HepG2 (cell line): Measurements from ENCODE around the gene ADAMTS17. TPM values are rescaled to one million over a fixed set of nuclear protein-coding genes. Genes with fewer than 3 reads are reported as not detected.
A peak's percentile ranks its signal among the peaks of the same experiment; 100 is the strongest.

ENCODE experiments used
- CENPT ChIP-seq: sonication (generic); formaldehyde crosslinking; IDR thresholded peaks from 2 replicates; pipeline ENCODE4 v1.8.0; 2022; ENCODE audit warnings: low read depth, mild to moderate bottlenecking, moderate library complexity, missing genetic modification reagents
- HOXA9 ChIP-seq: sonication (generic); formaldehyde crosslinking; IDR thresholded peaks from 2 replicates; pipeline ENCODE4 v1.8.1; 2022; ENCODE audit warnings: missing genetic modification reagents, mild to moderate bottlenecking, moderate library complexity, borderline replicate concordance
- KAT2B ChIP-seq: fragments of 150-350 bp; IDR thresholded peaks from 2 replicates; pipeline ENCODE4 v1.6.1; 2014; ENCODE audit warnings: low read depth, low read length, borderline replicate concordance
- KLF12 ChIP-seq: sonication (generic); formaldehyde crosslinking; IDR thresholded peaks from 2 replicates; pipeline ENCODE4 v1.4.0; 2020; ENCODE audit warnings: missing genetic modification reagents, borderline replicate concordance
- NFATC3 ChIP-seq: sonication (generic); formaldehyde crosslinking; IDR thresholded peaks from 2 replicates; pipeline ENCODE4 v1.5.1; 2020; ENCODE audit warnings: mild to moderate bottlenecking, missing genetic modification reagents
- PAWR ChIP-seq: sonication (generic); formaldehyde crosslinking; IDR thresholded peaks from 2 replicates; pipeline ENCODE4 v1.4.0; 2020; ENCODE audit warnings: missing genetic modification reagents, mild to moderate bottlenecking, borderline replicate concordance
- PHB2 ChIP-seq: fragments of 450-650 bp; IDR thresholded peaks from 2 replicates; pipeline ENCODE4 v1.6.1; 2018; ENCODE audit not compliant: partially characterized antibody
- PHF5A ChIP-seq: IDR thresholded peaks from one replicate; pipeline ENCODE4 v1.6.1; 2018; ENCODE audit warnings: low read depth, missing genetic modification reagents; ENCODE audit not compliant: unreplicated experiment
- RXRB ChIP-seq: IDR thresholded peaks from 2 replicates; pipeline ENCODE4 v1.6.1; 2016; ENCODE audit warnings: borderline replicate concordance, missing genetic modification reagents, missing compliant biosample characterization
- SMAD9 ChIP-seq: sonication (generic); formaldehyde crosslinking; IDR thresholded peaks from 2 replicates; pipeline ENCODE4 v1.5.1; 2020; ENCODE audit warnings: mild to moderate bottlenecking, missing genetic modification reagents
- SMYD3 ChIP-seq: sonication (generic); formaldehyde crosslinking; IDR thresholded peaks from 2 replicates; pipeline ENCODE4 v1.8.1; 2023; ENCODE audit warnings: mild to moderate bottlenecking, missing genetic modification reagents
- SSRP1 ChIP-seq: IDR thresholded peaks from 2 replicates; pipeline ENCODE4 v1.6.1; 2016; ENCODE audit warnings: control low read depth
- ZC3H13 ChIP-seq: sonication (generic); formaldehyde crosslinking; IDR thresholded peaks from 2 replicates; pipeline ENCODE4 v1.8.1; 2023; ENCODE audit warnings: mild to moderate bottlenecking, missing genetic modification reagents, moderate library complexity
- ZEB1 ChIP-seq: IDR thresholded peaks from 2 replicates; pipeline ENCODE4 v1.6.1; 2012; ENCODE audit warnings: mild to moderate bottlenecking, low read depth, inconsistent platforms; ENCODE audit not compliant: insufficient replicate concordance
- ZFP36 ChIP-seq: fragments of 150-350 bp; IDR thresholded peaks from 2 replicates; pipeline ENCODE4 v1.6.1; 2018; ENCODE audit warnings: borderline replicate concordance, low read length, low read depth; ENCODE audit not compliant: partially characterized antibody
- ZNF343 ChIP-seq: sonication (generic); formaldehyde crosslinking; IDR thresholded peaks from 2 replicates; pipeline ENCODE4 v1.4.0; 2020; ENCODE audit warnings: mild to moderate bottlenecking, missing genetic modification reagents
- ZNF367 ChIP-seq: sonication (generic); formaldehyde crosslinking; IDR thresholded peaks from 2 replicates; pipeline ENCODE4 v1.4.0; 2020; ENCODE audit warnings: missing genetic modification reagents, borderline replicate concordance
- ZNF703 ChIP-seq: sonication (generic); formaldehyde crosslinking; IDR thresholded peaks from 2 replicates; pipeline ENCODE4 v1.5.1; 2020; ENCODE audit warnings: missing genetic modification reagents, mild to moderate bottlenecking, moderate library complexity, borderline replicate concordance
- ZNF724P ChIP-seq: sonication (generic); formaldehyde crosslinking; IDR thresholded peaks from 2 replicates; pipeline ENCODE4 v1.8.0; 2022; ENCODE audit warnings: missing genetic modification reagents, borderline replicate concordance
- ZNF816 ChIP-seq: sonication (generic); formaldehyde crosslinking; IDR thresholded peaks from 2 replicates; pipeline ENCODE4 v1.8.0; 2022; ENCODE audit warnings: missing genetic modification reagents, mild to moderate bottlenecking, borderline replicate concordance
- polyA plus RNA-seq, 8 experiments: library from polyadenylated mRNA; depleted of rRNA in 3 of 8; stranded (reverse) in 7 of 8; unstranded in 1 of 8; fragments of >200 nt; fragmentation: Illumina TruSeq in 4 of 8; extraction: Trizol in 4 of 8; gene quantifications; 2 replicates each; pipeline versions ENCODE4 v1.2.1 to v1.2.3, GENCODE V29; 2011 to 2016; ENCODE audit warnings: low read depth in 4 of 8, missing spikeins in 1 of 8, mixed read lengths in 1 of 8; ENCODE audit not compliant: insufficient read depth in 1 of 8
- total RNA-seq, 5 experiments: library from RNA; depleted of rRNA; stranded (reverse); fragments of >200 nt; fragmentation: Illumina TruSeq; extraction: Trizol; gene quantifications; 2 replicates each; pipeline ENCODE4 v1.2.3, GENCODE V29; 2016; ENCODE audit warnings: low read depth in 1 of 5
- TF ChIP-seq, protein P1 (sequence below), 2 experiments: sonication (generic) in 1 of 2; formaldehyde crosslinking in 1 of 2; IDR thresholded peaks; 2 replicates each; pipeline versions ENCODE4 v1.4.0 to v1.6.1; 2018 to 2020; ENCODE audit warnings: missing genetic modification reagents in 2 of 2, borderline replicate concordance in 1 of 2, low read depth in 1 of 2, mild to moderate bottlenecking in 1 of 2, missing biosample characterization in 1 of 2
- TF ChIP-seq, protein P2 (sequence below): sonication (generic); formaldehyde crosslinking; IDR thresholded peaks from 2 replicates; pipeline ENCODE4 v1.9.0; 2021; ENCODE audit warnings: missing genetic modification reagents, borderline replicate concordance
- TF ChIP-seq, protein P3 (sequence below): sonication (generic); formaldehyde crosslinking; IDR thresholded peaks from 2 replicates; pipeline ENCODE4 v1.4.0; 2020; ENCODE audit warnings: missing genetic modification reagents

Gene ADAMTS17
- total and polyA plus RNA-seq, 2 of the 13 experiments (the other 11 are each of a cell fraction or from before 2014, with no cell fraction given): 0.02 to 0.04 TPM

DNA sequence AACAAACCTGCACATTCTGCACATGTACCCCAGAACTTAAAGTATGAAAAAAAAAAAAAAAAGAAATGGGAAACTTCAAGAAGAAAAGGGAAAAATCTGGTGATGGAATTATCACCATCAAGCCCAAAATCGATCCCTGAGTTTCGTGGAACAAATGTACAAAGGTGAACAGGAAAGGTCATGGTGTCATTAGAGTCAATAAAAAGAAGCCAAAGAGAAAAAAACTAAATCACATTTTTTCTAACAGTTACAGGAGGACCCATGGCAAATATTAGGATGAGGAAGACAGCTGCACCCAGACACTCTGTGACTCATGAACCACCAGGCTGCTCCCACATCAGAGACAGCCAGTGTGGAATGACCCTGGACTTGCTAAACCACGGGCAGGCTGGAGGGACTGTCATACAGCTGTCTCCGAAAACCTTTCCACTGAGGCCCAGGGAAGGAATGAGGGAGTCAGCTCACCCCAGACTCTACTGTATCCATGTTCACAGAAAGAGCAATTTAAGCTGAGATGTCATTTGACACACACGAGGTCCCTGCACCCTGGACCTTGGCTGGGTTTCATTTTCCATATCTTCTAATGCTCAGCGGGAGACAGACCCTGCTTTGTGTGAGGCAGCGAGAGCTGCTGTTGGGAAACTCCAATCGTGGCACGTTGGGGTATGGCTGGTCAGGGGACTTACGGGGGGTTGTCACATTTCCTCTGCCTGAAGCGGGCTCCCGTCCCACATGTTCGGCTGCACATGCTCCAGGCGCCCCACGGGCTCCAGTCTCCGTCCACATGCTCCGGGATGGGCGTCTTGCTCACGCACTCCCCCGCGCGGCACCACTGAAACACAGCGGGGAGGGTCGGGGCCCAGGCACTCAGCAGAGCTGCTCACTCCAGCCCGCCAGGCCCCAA is 210.2 kb downstream of the ADAMTS17 start (continued):
- TF ChIP-seq RXRB (CRISPR knock-in tag): no peak
- TF ChIP-seq ZNF724P (CRISPR knock-in tag): no peak
- peak; percentile 55; the same call in 1 of the 2 replicates for TF ChIP-seq NFATC3
- no peak for TF ChIP-seq KLF12 (CRISPR knock-in tag)
- TF ChIP-seq PHF5A (CRISPR knock-in tag): no peak
- TF ChIP-seq ZC3H13: no peak
- TF ChIP-seq ZNF367: no peak
- TF ChIP-seq ZEB1: no peak
- TF ChIP-seq SSRP1 (CRISPR knock-in tag): no peak
- no peak for TF ChIP-seq ZFP36
- TF ChIP-seq, protein P1, sequence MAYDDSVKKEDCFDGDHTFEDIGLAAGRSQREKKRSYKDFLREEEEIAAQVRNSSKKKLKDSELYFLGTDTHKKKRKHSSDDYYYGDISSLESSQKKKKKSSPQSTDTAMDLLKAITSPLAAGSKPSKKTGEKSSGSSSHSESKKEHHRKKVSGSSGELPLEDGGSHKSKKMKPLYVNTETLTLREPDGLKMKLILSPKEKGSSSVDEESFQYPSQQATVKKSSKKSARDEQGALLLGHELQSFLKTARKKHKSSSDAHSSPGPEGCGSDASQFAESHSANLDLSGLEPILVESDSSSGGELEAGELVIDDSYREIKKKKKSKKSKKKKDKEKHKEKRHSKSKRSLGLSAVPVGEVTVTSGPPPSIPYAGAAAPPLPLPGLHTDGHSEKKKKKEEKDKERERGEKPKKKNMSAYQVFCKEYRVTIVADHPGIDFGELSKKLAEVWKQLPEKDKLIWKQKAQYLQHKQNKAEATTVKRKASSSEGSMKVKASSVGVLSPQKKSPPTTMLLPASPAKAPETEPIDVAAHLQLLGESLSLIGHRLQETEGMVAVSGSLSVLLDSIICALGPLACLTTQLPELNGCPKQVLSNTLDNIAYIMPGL (CRISPR knock-in tag; IDR thresholded peaks at IDR 0.05; ENCODE audit: borderline replicate concordance in 1 of 2, low read depth in 1 of 2): peak; percentile 71 to 76
- TF ChIP-seq, protein P2, sequence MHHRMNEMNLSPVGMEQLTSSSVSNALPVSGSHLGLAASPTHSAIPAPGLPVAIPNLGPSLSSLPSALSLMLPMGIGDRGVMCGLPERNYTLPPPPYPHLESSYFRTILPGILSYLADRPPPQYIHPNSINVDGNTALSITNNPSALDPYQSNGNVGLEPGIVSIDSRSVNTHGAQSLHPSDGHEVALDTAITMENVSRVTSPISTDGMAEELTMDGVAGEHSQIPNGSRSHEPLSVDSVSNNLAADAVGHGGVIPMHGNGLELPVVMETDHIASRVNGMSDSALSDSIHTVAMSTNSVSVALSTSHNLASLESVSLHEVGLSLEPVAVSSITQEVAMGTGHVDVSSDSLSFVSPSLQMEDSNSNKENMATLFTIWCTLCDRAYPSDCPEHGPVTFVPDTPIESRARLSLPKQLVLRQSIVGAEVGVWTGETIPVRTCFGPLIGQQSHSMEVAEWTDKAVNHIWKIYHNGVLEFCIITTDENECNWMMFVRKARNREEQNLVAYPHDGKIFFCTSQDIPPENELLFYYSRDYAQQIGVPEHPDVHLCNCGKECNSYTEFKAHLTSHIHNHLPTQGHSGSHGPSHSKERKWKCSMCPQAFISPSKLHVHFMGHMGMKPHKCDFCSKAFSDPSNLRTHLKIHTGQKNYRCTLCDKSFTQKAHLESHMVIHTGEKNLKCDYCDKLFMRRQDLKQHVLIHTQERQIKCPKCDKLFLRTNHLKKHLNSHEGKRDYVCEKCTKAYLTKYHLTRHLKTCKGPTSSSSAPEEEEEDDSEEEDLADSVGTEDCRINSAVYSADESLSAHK (CRISPR knock-in tag): no peak
- no peak for TF ChIP-seq SMYD3 (CRISPR knock-in tag)
- no peak for TF ChIP-seq PAWR (CRISPR knock-in tag)
- 0 out of 2 replicates have a peak, but pooled peaks have one; percentile 52 for TF ChIP-seq CENPT
- 0 out of 2 replicates have a peak, but pooled peaks have one; percentile 56 for TF ChIP-seq ZNF703 (CRISPR knock-in tag)
- 0 out of 2 replicates have a peak, but pooled peaks have one; percentile 74 for TF ChIP-seq SMAD9 (CRISPR knock-in tag)
- TF ChIP-seq HOXA9: no peak
- TF ChIP-seq KAT2B: no peak
- TF ChIP-seq, protein P3, sequence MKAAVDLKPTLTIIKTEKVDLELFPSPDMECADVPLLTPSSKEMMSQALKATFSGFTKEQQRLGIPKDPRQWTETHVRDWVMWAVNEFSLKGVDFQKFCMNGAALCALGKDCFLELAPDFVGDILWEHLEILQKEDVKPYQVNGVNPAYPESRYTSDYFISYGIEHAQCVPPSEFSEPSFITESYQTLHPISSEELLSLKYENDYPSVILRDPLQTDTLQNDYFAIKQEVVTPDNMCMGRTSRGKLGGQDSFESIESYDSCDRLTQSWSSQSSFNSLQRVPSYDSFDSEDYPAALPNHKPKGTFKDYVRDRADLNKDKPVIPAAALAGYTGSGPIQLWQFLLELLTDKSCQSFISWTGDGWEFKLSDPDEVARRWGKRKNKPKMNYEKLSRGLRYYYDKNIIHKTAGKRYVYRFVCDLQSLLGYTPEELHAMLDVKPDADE (CRISPR knock-in tag): no peak
- no peak for TF ChIP-seq PHB2
- TF ChIP-seq ZNF343 (CRISPR knock-in tag): no peak
- no peak for TF ChIP-seq ZNF816 (CRISPR knock-in tag)
